ENCODE results near the gene SIRT3. TPM values are rescaled to one million over a fixed set of nuclear protein-coding genes. Genes with fewer than 3 reads are reported as not detected.
A peak's percentile ranks its signal among the peaks of the same experiment; 100 is the strongest.
"Not testable (repeated sequence)": the region's sequence is repeated elsewhere in the genome, so short reads cannot be mapped to it uniquely, and the experiment has no call there.

Gene SIRT3
- total RNA-seq, 1 donor from 2014 or later, result 17.6 TPM

- Histone ChIP-seq H3K36me3 (peaks cover 24% of the 10 kb centered on the region), H3K4me3 (no peak overlapping the region), H3K4me1 (peaks cover 5% of the 10 kb centered on the region), H3K27ac (no peak overlapping the region), H3K9me3 (no peaks in the 10 kb centered on the region), H3K27me3 (ENCODE audit: low read depth) (no peaks in the 10 kb centered on the region)
- DNase-seq (no peak), ATAC-seq (no peak)
- no peak for TF ChIP-seq CTCF (IDR thresholded peaks at IDR 0.05)
- intact Hi-C loops (cut with DNase I), result no loop called here
These were observed 12.3 kb downstream of the SIRT3 start for GRCh38 chr11:223884-224283.

DNA sequence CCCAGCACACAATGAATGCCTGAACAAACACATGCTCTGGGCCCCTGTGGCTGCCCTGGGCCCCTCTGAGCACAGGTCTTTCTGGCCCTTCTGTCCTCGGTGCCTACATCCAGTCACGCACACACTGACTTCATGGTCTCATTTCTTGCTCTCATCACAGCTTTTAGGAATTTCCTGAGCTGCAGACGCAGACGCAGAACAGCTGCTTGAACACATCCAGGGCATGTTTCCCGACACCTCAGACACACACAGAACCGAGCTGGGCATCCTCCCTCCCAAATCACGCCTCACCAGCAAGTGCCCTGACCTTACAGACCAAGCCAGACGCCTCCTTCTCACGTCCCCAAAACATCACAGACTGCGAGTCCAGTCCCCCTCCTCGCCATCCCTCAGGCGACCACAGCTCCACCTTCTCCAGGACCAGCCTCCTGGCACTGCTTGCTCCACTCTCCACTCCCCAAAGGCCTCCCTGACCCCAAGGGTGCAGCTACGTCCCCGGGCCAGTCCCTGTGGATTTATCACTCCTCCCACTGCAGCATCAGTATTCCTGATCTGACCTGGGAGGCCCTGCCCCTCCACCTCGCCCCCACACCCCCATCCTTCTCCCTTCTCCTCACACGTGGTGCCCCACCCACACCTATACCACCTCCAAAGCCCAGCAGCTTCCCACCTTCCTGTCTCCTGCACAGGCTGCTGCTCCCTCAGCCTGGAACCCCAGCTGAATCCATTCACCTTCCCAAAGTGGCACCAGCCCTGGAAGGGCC lies 12.9 kb downstream of the SIRT3 start:
- peak; percentile 6 to 25 for ATAC-seq
- intact Hi-C loops (cut with DNase I), result no loop called here
- Histone ChIP-seq H3K4me3 (no peak overlapping the region), H3K27me3 (ENCODE audit: low read depth) (no peaks in the 10 kb centered on the region), H3K36me3 (peaks cover 28% of the 10 kb centered on the region), H3K27ac (no peak overlapping the region), H3K4me1 (peaks cover 5% of the 10 kb centered on the region), H3K9me3 (no peaks in the 10 kb centered on the region)
- DNase-seq, result no peak
- TF ChIP-seq CTCF (IDR thresholded peaks at IDR 0.05), result no peak

GRCh38 chr11:221998-222789 lies 13.9 kb downstream of the SIRT3 start:
- TF ChIP-seq CTCF (IDR thresholded peaks at IDR 0.05), result no peak
- ATAC-seq, result no peak

GRCh38 chr11:221539-221938 lies 14.6 kb downstream of the SIRT3 start:
- DNase-seq, result no peak
- Histone ChIP-seq H3K4me1 (peaks cover 5% of the 10 kb centered on the region), H3K36me3 (peaks cover 33% of the 10 kb centered on the region), H3K27ac (no peak overlapping the region), H3K4me3 (no peak overlapping the region), H3K27me3 (ENCODE audit: low read depth) (no peaks in the 10 kb centered on the region), H3K9me3 (no peaks in the 10 kb centered on the region)
- intact Hi-C loops (cut with DNase I), result no loop called here
- no peak for ATAC-seq
- TF ChIP-seq CTCF (IDR thresholded peaks at IDR 0.05), result no peak

More at GRCh38 chr11:221998-222789, 13.9 kb downstream of the SIRT3 start:
- Histone ChIP-seq H3K27ac (no peak overlapping the region), H3K4me1 (peaks cover 5% of the 10 kb centered on the region), H3K9me3 (no peaks in the 10 kb centered on the region), H3K27me3 (ENCODE audit: low read depth) (no peaks in the 10 kb centered on the region), H3K36me3 (peaks cover 30% of the 10 kb centered on the region), H3K4me3 (no peak overlapping the region)
- no peak for DNase-seq
- intact Hi-C loops (cut with DNase I), result no loop called here

GRCh38 chr11:220641-221215 lies 15.4 kb downstream of the SIRT3 start:
- DNase-seq, ATAC-seq: not testable (repeated sequence)

More at GRCh38 chr11:220641-221215, 15.4 kb downstream of the SIRT3 start:
- intact Hi-C loops (cut with DNase I); H3K9me3 ChIP-seq; H3K4me1 ChIP-seq; H3K27ac ChIP-seq; H3K4me3 ChIP-seq; H3K27me3 ChIP-seq (ENCODE audit: low read depth): not testable (repeated sequence)
- H3K36me3 ChIP-seq, result peaks cover 41% of the 10 kb centered on the region

All from lower lobe of right lung (tissue), 2 donors.